ENCODE data around the gene CDK15. TPM values are rescaled to one million over a fixed set of nuclear protein-coding genes. Genes with fewer than 3 reads are reported as not detected.

Gene CDK15
- total RNA-seq, 5 donors from 2014 or later (not counting 1 experiment from before 2014, with no cell fraction given), result not detected

DNA sequence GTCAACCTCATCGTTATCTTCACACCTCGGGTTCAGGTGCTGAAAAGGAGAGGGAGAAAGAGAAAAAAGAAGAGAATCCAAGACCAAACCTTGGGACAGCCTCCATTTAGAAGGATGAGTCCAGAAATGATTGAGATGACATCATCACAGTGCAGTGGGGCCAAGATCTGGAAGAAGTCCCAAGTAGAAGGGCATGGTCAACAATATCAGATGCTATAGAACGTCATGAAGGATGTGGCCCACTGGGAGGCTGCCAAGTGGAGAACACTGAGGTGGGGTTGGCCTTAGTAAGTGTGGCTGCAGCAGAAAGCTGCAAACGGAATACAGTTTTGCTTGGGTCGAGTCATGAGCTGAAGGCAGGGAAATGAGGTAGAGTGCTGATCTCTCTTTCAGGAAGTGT, 136.2 kb downstream of the CDK15 start:
- ATAC-seq (replicated peaks in 1 of 4), result no peak
- no peak overlapping the region for H3K4me3 ChIP-seq (ENCODE audit: control insufficient read depth in 1 of 2, extremely low read depth in 1 of 2, low read length in 1 of 2)
- Mint-ChIP-seq H3K36me3 (no peaks in the 10 kb centered on the region), H3K27ac (no peak overlapping the region), H3K27me3 (peaks cover 5 to 14% of the 10 kb centered on the region in 2 donors), H3K4me1 (no peaks in the 10 kb centered on the region), H3K9me3 (no peaks in the 10 kb centered on the region), H3K4me3 (no peak overlapping the region)
- no peak overlapping the region for H3K27ac ChIP-seq (ENCODE audit: low read length)
- no peak for DNase-seq
- H3K36me3 ChIP-seq (ENCODE audit: control insufficient read depth in 2 of 2, extremely low read depth in 1 of 2, insufficient read depth in 1 of 2, low read length in 1 of 2), result no peaks in the 10 kb centered on the region
- no peaks in the 10 kb centered on the region for H3K4me1 ChIP-seq (ENCODE audit: control insufficient read depth in 1 of 2, extremely low read depth in 1 of 2, insufficient read depth in 2 of 2, low read length in 2 of 2)
- CTCF ChIA-PET, result no interaction called here
- no peaks in the 10 kb centered on the region for H3K9me3 ChIP-seq
- 85% methylated on average over 3 of the region's 5 CpGs for whole genome bisulfite sequencing (ENCODE audit: insufficient coverage)
- H3K27me3 ChIP-seq (replicated peaks in 1 of 2; ENCODE audit: control insufficient read depth in 2 of 2, extremely low read depth in 1 of 2, insufficient read depth in 2 of 2, low read length in 1 of 2), result peaks cover 0 to 22% of the 10 kb centered on the region in 2 experiments
- POLR2A ChIA-PET, result no interaction called here

Other genes with a start within 250 kb of the CDK15 start
- gene TMEM237, start 163.0 kb upstream of the CDK15 start, total RNA-seq, result 10 to 100 TPM in 1 of 5 donors, 1 to 10 TPM in 4; 4.5 to 10.1 (median 7.8) TPM
- under 1 TPM in 1 of 5 donors, not detected in 4; 0.13 TPM for gene MPP4, start 107.9 kb upstream of the CDK15 start, total RNA-seq
- 10 to 100 TPM in 3 of 5 donors, 1 to 10 TPM in 2; 9.1 to 11.9 (median 10.3) TPM for gene ALS2, start 25.6 kb upstream of the CDK15 start, total RNA-seq
- gene FZD7, start 227.3 kb downstream of the CDK15 start, total RNA-seq, result under 1 TPM; 0.15 to 0.93 (median 0.56) TPM

Measured in T-cell (primary cell).